Spleen (tissue), 11 donors: ENCODE results near the gene SMG9. TPM values are rescaled to one million over a fixed set of nuclear protein-coding genes. Genes with fewer than 3 reads are reported as not detected.

Source experiments
- DNase-seq: peaks from one replicate; pipeline ENCODE4 v3.0.0-alpha.2; 2020
- H3K27ac ChIP-seq, 8 donors: fragments of 200-600 bp; sonication (generic) in 7 of 8; 1 replicate in 4 of 8; 2 replicates in 4 of 8; pipeline versions ENCODE4 v1.5.0 to v1.8.0; 2016 to 2021; ENCODE audit warnings: inconsistent platforms in 4 of 8, mild to moderate bottlenecking in 4 of 8, moderate library complexity in 1 of 8
- H3K27me3 ChIP-seq, 7 donors: fragments of 200-600 bp; sonication (generic) in 6 of 7; replicated peaks in 1 of 7; 1 replicate in 4 of 7; 2 replicates in 3 of 7; pipeline versions ENCODE4 v1.5.0 to v1.8.0; 2016 to 2021; ENCODE audit warnings: inconsistent platforms in 3 of 7, mild to moderate bottlenecking in 1 of 7
- H3K36me3 ChIP-seq, 6 donors: fragments of 200-600 bp; sonication (generic) in 5 of 6; 1 replicate in 4 of 6; 2 replicates in 2 of 6; pipeline versions ENCODE4 v1.5.0 to v1.8.0; 2016 to 2021; ENCODE audit warnings: inconsistent platforms in 2 of 6
- H3K4me1 ChIP-seq, 6 donors: fragments of 200-600 bp; sonication (generic) in 5 of 6; 1 replicate in 3 of 6; 2 replicates in 3 of 6; pipeline versions ENCODE4 v1.5.0 to v1.8.0; 2016 to 2021; ENCODE audit warnings: inconsistent platforms in 3 of 6
- H3K4me3 ChIP-seq, 8 donors: fragments of 200-600 bp; sonication (generic) in 7 of 8; 1 replicate in 4 of 8; 2 replicates in 4 of 8; pipeline versions ENCODE4 v1.5.0 to v1.8.0; 2016 to 2021; ENCODE audit warnings: inconsistent platforms in 4 of 8, mild to moderate bottlenecking in 4 of 8, moderate library complexity in 2 of 8
- H3K9me3 ChIP-seq, 8 donors: fragments of 200-600 bp; sonication (generic) in 7 of 8; 1 replicate in 4 of 8; 2 replicates in 4 of 8; pipeline versions ENCODE4 v1.5.0 to v1.8.0; 2016 to 2021; ENCODE audit warnings: inconsistent platforms in 4 of 8
- POLR2A ChIP-seq, 3 donors: fragments of 450-650 bp; IDR thresholded peaks; one replicate each; pipeline ENCODE4 v1.5.1; 2017; ENCODE audit warnings: antibody characterized with exemption in 3 of 3, mild to moderate bottlenecking in 1 of 3
- POLR2AphosphoS5 ChIP-seq, 3 donors: sonication (generic); formaldehyde crosslinking; IDR thresholded peaks; one replicate each; pipeline ENCODE4 v1.5.1; 2017; ENCODE audit warnings: antibody characterized with exemption in 3 of 3
- WGBS, 5 donors: extraction: QIAGEN DNeasy Blood & Tissue Kit in 3 of 5; methylation state at CpG; one replicate each; pipeline versions ENCODE4 v1.1.5 to v1.1.7; 2013 to 2018; 5-methylcytosine and 5-hydroxymethylcytosine counted together
- intact Hi-C: fragments of 100-400 bp; cut with DNase I; formaldehyde crosslinking; loops from one replicate; pipeline ENCODE4 v1.15.0; 2023; ENCODE audit warnings: low total_unique reads
- polyA plus RNA-seq, 3 donors: library from polyadenylated mRNA; stranded (reverse); fragments of 200-250 nt; gene quantifications; one replicate each; pipeline ENCODE4 v1.2.1, GENCODE V29; 2013
- total RNA-seq, 7 donors: library from RNA; depleted of rRNA in 3 of 7; stranded (reverse); fragments of >200 nt in 3 of 7; fragmentation: NEBNext Ultra II Directional in 4 of 7; extraction: Animal tissue kit (Norgen Biotek cat#: 25700) in 4 of 7; gene quantifications; one replicate each; pipeline versions ENCODE4 v1.1.0 to v1.2.1, GENCODE V29; 2016 to 2021
- TF ChIP-seq, protein P1 (sequence below), 11 experiments: fragments of 200-600 bp in 7 of 11; fragments of 450-650 bp in 4 of 11; sonication (generic) in 4 of 11; IDR thresholded peaks in 8 of 11; conservative IDR thresholded peaks in 3 of 11; 1 replicate in 7 of 11; 2 replicates in 4 of 11; pipeline versions ENCODE4 v1.4.0 to v1.8.0; 2016 to 2021; ENCODE audit warnings: antibody characterized with exemption in 11 of 11, inconsistent platforms in 4 of 11, mild to moderate bottlenecking in 1 of 11
- donor health status: healthy with polysubstance abuse.
- donor health status: DM: no; HTN: no; CAD: no; lungs with moderate emphysema.
- donor health status: DM: no; HTN: no; CAD: no.
- donor health status: Bipolar disorder and iron deficiency.
- donor health status: healthy.
- donor health status: DM: no; HTN: no; CAD: no.
- donor health status: DM: yes; HTN: yes; CAD: no.

Gene SMG9
- total and polyA plus RNA-seq, 10 donors = 30.9 to 65.9 (median 45.2) TPM

DNA sequence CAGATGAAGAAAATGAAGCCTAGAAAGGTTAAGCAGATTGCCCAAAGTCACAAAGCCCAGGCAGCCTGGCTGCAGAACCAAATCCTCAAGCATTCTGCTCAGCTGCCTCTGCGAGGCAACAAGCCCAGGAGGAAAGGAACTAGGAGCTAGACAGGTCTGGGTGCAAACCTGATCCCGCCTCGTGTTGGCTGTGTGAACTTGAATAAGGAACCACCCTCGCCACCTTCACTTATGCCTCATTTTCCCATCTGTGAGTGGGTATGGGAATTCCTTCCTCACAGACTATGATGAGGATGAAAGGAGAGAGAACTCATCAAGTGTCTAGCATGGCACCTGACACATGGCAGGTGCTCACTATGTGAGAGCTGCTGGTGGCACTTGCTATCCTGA, 6.6 kb downstream of the SMG9 start:
- TF ChIP-seq POLR2A (IDR thresholded peaks at IDR 0.05) = no peak
- TF ChIP-seq POLR2AphosphoS5 (IDR thresholded peaks at IDR 0.05) = no peak
- TF ChIP-seq, protein P1, sequence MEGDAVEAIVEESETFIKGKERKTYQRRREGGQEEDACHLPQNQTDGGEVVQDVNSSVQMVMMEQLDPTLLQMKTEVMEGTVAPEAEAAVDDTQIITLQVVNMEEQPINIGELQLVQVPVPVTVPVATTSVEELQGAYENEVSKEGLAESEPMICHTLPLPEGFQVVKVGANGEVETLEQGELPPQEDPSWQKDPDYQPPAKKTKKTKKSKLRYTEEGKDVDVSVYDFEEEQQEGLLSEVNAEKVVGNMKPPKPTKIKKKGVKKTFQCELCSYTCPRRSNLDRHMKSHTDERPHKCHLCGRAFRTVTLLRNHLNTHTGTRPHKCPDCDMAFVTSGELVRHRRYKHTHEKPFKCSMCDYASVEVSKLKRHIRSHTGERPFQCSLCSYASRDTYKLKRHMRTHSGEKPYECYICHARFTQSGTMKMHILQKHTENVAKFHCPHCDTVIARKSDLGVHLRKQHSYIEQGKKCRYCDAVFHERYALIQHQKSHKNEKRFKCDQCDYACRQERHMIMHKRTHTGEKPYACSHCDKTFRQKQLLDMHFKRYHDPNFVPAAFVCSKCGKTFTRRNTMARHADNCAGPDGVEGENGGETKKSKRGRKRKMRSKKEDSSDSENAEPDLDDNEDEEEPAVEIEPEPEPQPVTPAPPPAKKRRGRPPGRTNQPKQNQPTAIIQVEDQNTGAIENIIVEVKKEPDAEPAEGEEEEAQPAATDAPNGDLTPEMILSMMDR (IDR thresholded peaks at IDR 0.05 in 8 of 11, conservative IDR thresholded peaks at IDR 0.05 in 3 of 11) = no peak
- no peak for DNase-seq
- peaks cover 0 to 94% (median 81%) of the 10 kb centered on the region in 6 donors for H3K36me3 ChIP-seq
- no peaks in the 10 kb centered on the region for H3K27me3 ChIP-seq
- H3K27ac ChIP-seq = peak overlapping the region in 3 of 8 donors; percentile 44 to 62 (median 48)
- intact Hi-C loops = no loop called here
- 75 to 93% (median 80%) methylated on average over 4 of the region's 4 CpGs for WGBS, 5 donors
- peaks cover 18 to 63% (median 50%) of the 10 kb centered on the region in 6 donors for H3K4me1 ChIP-seq
- no peaks in the 10 kb centered on the region for H3K9me3 ChIP-seq
- no peak overlapping the region for H3K4me3 ChIP-seq

DNA sequence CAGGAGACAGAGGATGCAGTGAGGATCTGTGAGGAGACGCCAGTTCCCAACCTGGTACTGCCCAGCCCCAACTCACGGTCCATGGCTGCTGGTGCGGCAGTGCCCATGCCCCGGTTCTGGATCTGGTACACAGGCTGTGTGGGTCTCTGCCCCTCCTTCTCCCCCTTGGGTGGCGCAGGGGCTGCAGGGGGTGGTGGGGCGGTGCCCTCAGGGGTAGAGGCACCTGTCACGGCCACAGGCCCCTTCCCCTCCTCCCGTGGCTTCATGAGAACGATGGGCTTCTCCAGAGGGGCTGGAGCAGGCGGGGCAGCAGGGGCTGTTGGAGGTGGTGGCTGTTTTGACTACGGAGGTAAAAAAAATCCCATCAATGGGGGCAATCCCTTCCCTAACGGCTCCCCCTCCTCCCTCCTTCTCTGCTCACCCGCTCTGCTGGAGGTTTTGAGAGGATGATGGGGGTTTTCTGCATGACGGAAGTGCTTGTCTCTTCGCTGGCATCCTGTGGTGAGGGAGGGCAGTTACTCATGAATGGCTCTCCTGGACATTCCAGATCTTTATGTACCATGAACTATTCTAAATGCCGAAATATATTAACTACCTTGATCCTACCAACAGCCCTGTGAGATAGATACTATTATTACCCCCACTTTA, 7.1 kb downstream of the SMG9 start:
- no peak for DNase-seq
- intact Hi-C loops = no loop called here
- Histone ChIP-seq H3K9me3 (no peaks in the 10 kb centered on the region), H3K27me3 (no peaks in the 10 kb centered on the region), H3K27ac (peak overlapping the region in 3 of 8 donors; percentile 44 to 62 (median 48)), H3K4me1 (peaks cover 13 to 58% (median 45%) of the 10 kb centered on the region in 6 donors), H3K36me3 (peaks cover 0 to 99% (median 86%) of the 10 kb centered on the region in 6 donors), H3K4me3 (no peak overlapping the region)
- WGBS, 5 donors = 71 to 88% (median 80%) methylated on average over 14 to 16 of the region's 16 CpGs
- TF ChIP-seq, protein P1 (IDR thresholded peaks at IDR 0.05 in 8 of 11, conservative IDR thresholded peaks at IDR 0.05 in 3 of 11) = no peak
- TF ChIP-seq POLR2A (IDR thresholded peaks at IDR 0.05) (no peak), POLR2AphosphoS5 (IDR thresholded peaks at IDR 0.05) (peak in 1 of 3 donors; percentile 29)

DNA sequence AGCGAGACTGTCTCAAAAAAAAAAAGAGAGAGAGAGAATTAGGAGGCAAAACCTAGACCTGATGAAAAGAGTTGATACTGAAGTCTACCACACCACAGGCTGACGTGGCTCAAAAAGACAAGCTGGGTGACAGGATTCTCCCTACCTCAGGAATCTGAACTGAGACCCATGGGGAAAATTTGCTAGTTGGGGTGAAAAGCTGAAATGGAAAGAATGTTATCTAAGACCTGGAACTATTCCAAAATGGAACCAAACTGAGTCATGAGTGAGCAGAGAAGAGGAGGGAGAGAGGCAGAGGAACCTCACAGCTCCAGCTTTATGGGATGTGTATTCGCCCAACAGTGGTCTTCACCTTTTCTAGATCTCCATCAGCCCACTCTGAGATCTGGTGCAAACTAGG, 11.7 kb downstream of the SMG9 start:
- H3K27me3 ChIP-seq = no peaks in the 10 kb centered on the region
- H3K27ac ChIP-seq = no peak overlapping the region
- 90 to 96% (median 93%) methylated on average over 3 of the region's 3 CpGs for WGBS, 5 donors
- no peak for DNase-seq
- intact Hi-C loops = no loop called here
- TF ChIP-seq POLR2AphosphoS5 (IDR thresholded peaks at IDR 0.05) (no peak), POLR2A (IDR thresholded peaks at IDR 0.05) (no peak)
- TF ChIP-seq, protein P1 (IDR thresholded peaks at IDR 0.05 in 8 of 11, conservative IDR thresholded peaks at IDR 0.05 in 3 of 11) = no peak
- no peaks in the 10 kb centered on the region for H3K9me3 ChIP-seq
- H3K36me3 ChIP-seq = peaks cover 0 to 100% (median 92%) of the 10 kb centered on the region in 6 donors
- H3K4me1 ChIP-seq = peaks cover 7 to 51% (median 32%) of the 10 kb centered on the region in 6 donors
- no peak overlapping the region for H3K4me3 ChIP-seq

DNA sequence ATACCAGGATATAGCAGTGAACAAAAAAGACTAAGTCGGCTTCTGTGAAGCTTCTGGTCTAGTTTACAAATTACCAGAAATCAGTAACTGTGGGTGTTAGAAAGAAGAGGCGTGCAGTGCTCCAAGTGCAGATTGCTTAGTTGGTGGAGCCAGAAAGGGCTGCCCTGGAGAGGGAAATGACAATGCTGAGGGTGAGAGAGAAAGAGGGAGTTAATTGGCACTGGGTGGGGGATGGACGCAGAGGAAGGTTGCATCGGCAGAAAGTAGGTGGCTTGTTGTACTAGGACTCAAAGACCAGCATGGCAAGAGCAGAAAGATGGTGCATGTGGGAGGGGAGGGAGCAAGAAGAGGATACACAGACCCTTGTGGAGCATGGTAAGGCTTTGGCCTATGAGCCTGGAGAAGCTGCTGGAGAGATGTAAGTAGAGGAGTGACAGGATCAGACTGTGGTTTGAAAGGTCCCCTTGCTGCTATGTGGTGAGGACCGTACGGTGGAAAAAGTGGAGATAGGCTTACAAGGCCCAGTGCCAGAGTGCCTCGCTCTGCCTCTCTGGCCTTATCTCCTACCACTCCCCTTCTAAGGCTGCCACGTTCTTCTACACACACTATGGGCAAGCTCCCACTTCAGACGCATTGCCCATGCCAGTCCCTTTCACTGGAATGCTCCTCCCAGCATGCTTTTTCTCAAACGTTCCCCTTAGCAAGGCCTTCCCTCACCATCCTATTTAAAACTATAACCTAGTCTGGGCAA, 13.5 kb downstream of the SMG9 start:
- intact Hi-C loops = no loop called here
- Histone ChIP-seq H3K4me1 (peaks cover 7 to 48% (median 26%) of the 10 kb centered on the region in 6 donors), H3K9me3 (no peaks in the 10 kb centered on the region), H3K27ac (peak overlapping the region in 1 of 8 donors; percentile 70), H3K36me3 (peaks cover 5 to 100% (median 92%) of the 10 kb centered on the region in 6 donors), H3K4me3 (no peak overlapping the region), H3K27me3 (no peaks in the 10 kb centered on the region)
- DNase-seq = no peak
- TF ChIP-seq, protein P1 (IDR thresholded peaks at IDR 0.05 in 8 of 11, conservative IDR thresholded peaks at IDR 0.05 in 3 of 11) = no peak
- TF ChIP-seq POLR2AphosphoS5 (IDR thresholded peaks at IDR 0.05) = no peak
- no peak for TF ChIP-seq POLR2A (IDR thresholded peaks at IDR 0.05)
- WGBS, 5 donors = 90 to 95% (median 94%) methylated on average over 10 of the region's 10 CpGs
